Measurements from ENCODE around the gene DCAF11. TPM values are rescaled to one million over a fixed set of nuclear protein-coding genes. Genes with fewer than 3 reads are reported as not detected.

DCAF11 gene
- total RNA-seq, 1 donor from 2014 or later: 65.0 TPM

GRCh38 chr14:24121210-24121609 is 6.6 kb downstream of the DCAF11 start:
- no peak for DNase-seq (ENCODE audit: extremely low spot score, unreplicated experiment)
- H3K27ac Mint-ChIP-seq: no peak overlapping the region
- H3K36me3 Mint-ChIP-seq: peaks cover 24% of the 10 kb centered on the region
- no peaks in the 10 kb centered on the region for H3K9me3 Mint-ChIP-seq
- H3K27me3 Mint-ChIP-seq: no peaks in the 10 kb centered on the region
- peaks cover 7% of the 10 kb centered on the region for H3K4me1 Mint-ChIP-seq (ENCODE audit: unreplicated experiment)
- TF ChIP-seq CTCF (conservative IDR thresholded peaks at IDR 0.05): no peak
- H3K4me3 Mint-ChIP-seq: no peak overlapping the region

GRCh38 chr14:24122416-24122815 is 7.8 kb downstream of the DCAF11 start:
- Mint-ChIP-seq H3K9me3 (no peaks in the 10 kb centered on the region), H3K36me3 (peaks cover 20% of the 10 kb centered on the region), H3K27me3 (no peaks in the 10 kb centered on the region), H3K4me1 (ENCODE audit: unreplicated experiment) (no peaks in the 10 kb centered on the region), H3K4me3 (no peak overlapping the region), H3K27ac (no peak overlapping the region)
- TF ChIP-seq CTCF (conservative IDR thresholded peaks at IDR 0.05): no peak
- DNase-seq (ENCODE audit: extremely low spot score, unreplicated experiment): no peak

- Mint-ChIP-seq H3K4me3 (no peak overlapping the region), H3K27me3 (no peaks in the 10 kb centered on the region), H3K4me1 (ENCODE audit: unreplicated experiment) (no peaks in the 10 kb centered on the region), H3K36me3 (peaks cover 20% of the 10 kb centered on the region), H3K9me3 (no peaks in the 10 kb centered on the region), H3K27ac (no peak overlapping the region)
- DNase-seq (ENCODE audit: extremely low spot score, unreplicated experiment): no peak
- TF ChIP-seq CTCF (conservative IDR thresholded peaks at IDR 0.05): no peak
Observed at GRCh38 chr14:24122898-24123297, 8.3 kb downstream of the DCAF11 start.

GRCh38 chr14:24123424-24124417 is 9.1 kb downstream of the DCAF11 start:
- TF ChIP-seq CTCF (conservative IDR thresholded peaks at IDR 0.05): no peak
- peaks cover 15% of the 10 kb centered on the region for H3K36me3 Mint-ChIP-seq
- peak overlapping the region; percentile 75 for H3K27ac Mint-ChIP-seq
- no peak for DNase-seq (ENCODE audit: extremely low spot score, unreplicated experiment)
- H3K4me1 Mint-ChIP-seq (ENCODE audit: unreplicated experiment): no peaks in the 10 kb centered on the region
- H3K27me3 Mint-ChIP-seq: no peaks in the 10 kb centered on the region
- H3K4me3 Mint-ChIP-seq: peak overlapping the region; percentile 31
- no peaks in the 10 kb centered on the region for H3K9me3 Mint-ChIP-seq

- no peak overlapping the region for H3K4me3 Mint-ChIP-seq
- peaks cover 8% of the 10 kb centered on the region for H3K36me3 Mint-ChIP-seq
- no peak overlapping the region for H3K27ac Mint-ChIP-seq
- H3K4me1 Mint-ChIP-seq (ENCODE audit: unreplicated experiment): no peaks in the 10 kb centered on the region
- TF ChIP-seq CTCF (conservative IDR thresholded peaks at IDR 0.05): no peak
- DNase-seq (ENCODE audit: extremely low spot score, unreplicated experiment): no peak
- no peaks in the 10 kb centered on the region for H3K9me3 Mint-ChIP-seq
- H3K27me3 Mint-ChIP-seq: no peaks in the 10 kb centered on the region
Observed at GRCh38 chr14:24126939-24127338, 12.4 kb downstream of the DCAF11 start.
